HEK293T (cell line): ENCODE results near the gene GPT2.

Source experiments
- CTCF ChIA-PET: fragments of 350-600 bp; formaldehyde crosslinking; extraction: SDS; loops from one replicate; lab custom pipeline; 2021; ENCODE audit warnings: antibody characterized with exemption, inconsistent platforms; lab: Yijun Ruan, JAX
- POLR2A ChIA-PET: fragments of 350-600 bp; formaldehyde crosslinking; extraction: SDS; loops from one replicate; lab custom pipeline; 2020; ENCODE audit warnings: antibody characterized with exemption, inconsistent platforms; lab: Yijun Ruan, JAX
- DNase-seq: peaks from one replicate; pipeline ENCODE4 v3.0.0; 2012; ENCODE audit warnings: mixed read lengths; ENCODE audit errors: extremely low spot score
- ARNT ChIP-seq: fragments of 450-650 bp; IDR thresholded peaks from 2 replicates; pipeline ENCODE4 v1.6.1; 2017; ENCODE audit warnings: mild to moderate bottlenecking
- BHLHE40 ChIP-seq: fragments of 450-650 bp; IDR thresholded peaks from 2 replicates; pipeline ENCODE4 v1.6.1; 2016; ENCODE audit warnings: mild to moderate bottlenecking, moderate library complexity, borderline replicate concordance
- CTBP1 ChIP-seq: fragments of 450-650 bp; IDR thresholded peaks from 2 replicates; pipeline ENCODE4 v1.6.1; 2016; ENCODE audit warnings: borderline replicate concordance
- ELF4 ChIP-seq: fragments of 450-650 bp; IDR thresholded peaks from 2 replicates; pipeline ENCODE4 v1.6.1; 2017; ENCODE audit warnings: antibody characterized with exemption
- FOXA1 ChIP-seq: fragments of 450-650 bp; IDR thresholded peaks from 2 replicates; pipeline ENCODE4 v1.6.1; 2016; ENCODE audit warnings: mild to moderate bottlenecking
- FOXK2 ChIP-seq: fragments of 450-650 bp; IDR thresholded peaks from 2 replicates; pipeline ENCODE4 v1.6.1; 2016; ENCODE audit warnings: mild to moderate bottlenecking
- FOXM1 ChIP-seq: fragments of 450-650 bp; IDR thresholded peaks from 2 replicates; pipeline ENCODE4 v1.6.1; 2017; ENCODE audit warnings: mild to moderate bottlenecking, borderline replicate concordance
- HDGF ChIP-seq: fragments of 450-650 bp; IDR thresholded peaks from 2 replicates; pipeline ENCODE4 v1.6.1; 2017; ENCODE audit warnings: antibody characterized with exemption, borderline replicate concordance
- L3MBTL2 ChIP-seq: fragments of 450-650 bp; conservative IDR thresholded peaks from 2 replicates; pipeline ENCODE4 v1.6.1; 2016; ENCODE audit warnings: mild to moderate bottlenecking
- LEF1 ChIP-seq: fragments of 450-650 bp; IDR thresholded peaks from 2 replicates; pipeline ENCODE4 v1.6.1; 2017; ENCODE audit warnings: mild to moderate bottlenecking, borderline replicate concordance
- NFRKB ChIP-seq: fragments of 450-650 bp; IDR thresholded peaks from 2 replicates; pipeline ENCODE4 v1.6.1; 2016; ENCODE audit warnings: mild to moderate bottlenecking, moderate library complexity
- SP1 ChIP-seq: fragments of 450-650 bp; IDR thresholded peaks from 2 replicates; pipeline ENCODE4 v1.6.1; 2017
- SUZ12 ChIP-seq: fragments of 450-650 bp; IDR thresholded peaks from 2 replicates; pipeline ENCODE4 v1.6.1; 2016; ENCODE audit warnings: mild to moderate bottlenecking
- TARDBP ChIP-seq: fragments of 450-650 bp; IDR thresholded peaks from 2 replicates; pipeline ENCODE4 v1.6.1; 2016
- ZNF384 ChIP-seq: fragments of 450-650 bp; IDR thresholded peaks from 2 replicates; pipeline ENCODE4 v1.6.1; 2016
- TF ChIP-seq, protein P1 (sequence below): fragments of 450-650 bp; IDR thresholded peaks from 2 replicates; pipeline ENCODE4 v1.6.1; 2016

The GPT2 gene

DNA sequence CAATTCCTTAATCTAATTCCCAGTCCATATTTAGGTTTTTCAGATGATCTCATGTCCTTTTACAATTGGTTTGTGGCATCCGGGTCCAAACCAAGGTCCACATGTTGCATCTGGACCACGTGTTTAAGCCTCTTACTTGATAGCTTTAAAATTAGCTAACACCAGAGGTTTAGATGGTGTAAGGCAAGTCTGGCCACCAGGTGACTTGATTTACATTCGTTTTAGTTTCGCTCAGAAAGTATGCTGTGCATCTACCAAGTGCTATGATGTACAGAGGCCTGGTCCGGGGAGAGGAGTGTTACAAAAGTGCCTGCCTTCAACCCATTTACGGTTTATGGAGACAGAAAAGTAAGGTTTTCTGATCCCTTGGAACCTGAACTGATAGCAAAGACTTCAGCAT is 90.2 kb downstream of the GPT2 start:
- ChIA-PET POLR2A (interaction anchor here (0.7 to 2.6 kb wide), 9 partner anchors 9 to 94 kb away, joined by 3 to 8 read pairs (median 5); no protein-coding TSS in a partner anchor), CTCF (interaction anchor here (1.0 kb wide), 1 partner anchor 21 kb away, joined by 6 read pairs; no protein-coding TSS in a partner anchor)

DNA sequence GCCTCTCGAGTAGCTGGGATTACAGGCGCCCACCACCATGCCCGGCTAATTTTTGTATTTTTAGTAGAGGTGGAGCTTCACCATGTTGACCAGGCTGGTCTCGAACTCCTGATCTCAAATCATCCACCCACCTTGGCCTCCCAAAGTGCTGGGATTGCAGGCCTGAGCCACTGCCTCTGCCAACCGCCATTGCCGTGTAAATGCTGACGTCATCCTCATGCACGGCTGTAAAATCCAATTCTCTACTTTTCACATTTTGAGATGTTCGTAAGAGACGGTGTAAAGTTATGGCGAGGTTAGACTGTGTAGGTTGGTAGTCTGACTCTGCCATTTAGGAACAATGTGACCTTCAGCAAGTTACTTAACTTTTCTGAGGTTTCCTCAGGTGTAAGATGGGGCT is 91.0 kb downstream of the GPT2 start:
- no peak for DNase-seq
- TF ChIP-seq BHLHE40, result no peak
- TF ChIP-seq SUZ12, result no peak
- TF ChIP-seq LEF1, result no peak
- TF ChIP-seq, protein P1, sequence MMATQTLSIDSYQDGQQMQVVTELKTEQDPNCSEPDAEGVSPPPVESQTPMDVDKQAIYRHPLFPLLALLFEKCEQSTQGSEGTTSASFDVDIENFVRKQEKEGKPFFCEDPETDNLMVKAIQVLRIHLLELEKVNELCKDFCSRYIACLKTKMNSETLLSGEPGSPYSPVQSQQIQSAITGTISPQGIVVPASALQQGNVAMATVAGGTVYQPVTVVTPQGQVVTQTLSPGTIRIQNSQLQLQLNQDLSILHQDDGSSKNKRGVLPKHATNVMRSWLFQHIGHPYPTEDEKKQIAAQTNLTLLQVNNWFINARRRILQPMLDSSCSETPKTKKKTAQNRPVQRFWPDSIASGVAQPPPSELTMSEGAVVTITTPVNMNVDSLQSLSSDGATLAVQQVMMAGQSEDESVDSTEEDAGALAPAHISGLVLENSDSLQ, result no peak
- TF ChIP-seq NFRKB, result no peak
- no peak for TF ChIP-seq ZNF384
- TF ChIP-seq ELF4, result no peak
- TF ChIP-seq L3MBTL2, result no peak
- TF ChIP-seq FOXM1, result no peak
- TF ChIP-seq SP1, result no peak
- TF ChIP-seq HDGF, result no peak
- TF ChIP-seq TARDBP, result no peak
- no peak for TF ChIP-seq ARNT
- TF ChIP-seq FOXA1, result no peak
- no peak for TF ChIP-seq FOXK2
- POLR2A ChIA-PET, result interaction anchor here (0.8 to 1.6 kb wide), 3 partner anchors 13 to 40 kb away, joined by 3 to 5 read pairs (median 3); no protein-coding TSS in a partner anchor
- CTCF ChIA-PET, result no interaction called here

More for the DNA sequence above, 90.2 kb downstream of the GPT2 start:
- TF ChIP-seq NFRKB (no peak), FOXA1 (no peak), ARNT (no peak), ELF4 (no peak), TARDBP (no peak), ZNF384 (no peak)
- TF ChIP-seq, protein P1, result no peak
- DNase-seq, result peak; percentile 22

DNA sequence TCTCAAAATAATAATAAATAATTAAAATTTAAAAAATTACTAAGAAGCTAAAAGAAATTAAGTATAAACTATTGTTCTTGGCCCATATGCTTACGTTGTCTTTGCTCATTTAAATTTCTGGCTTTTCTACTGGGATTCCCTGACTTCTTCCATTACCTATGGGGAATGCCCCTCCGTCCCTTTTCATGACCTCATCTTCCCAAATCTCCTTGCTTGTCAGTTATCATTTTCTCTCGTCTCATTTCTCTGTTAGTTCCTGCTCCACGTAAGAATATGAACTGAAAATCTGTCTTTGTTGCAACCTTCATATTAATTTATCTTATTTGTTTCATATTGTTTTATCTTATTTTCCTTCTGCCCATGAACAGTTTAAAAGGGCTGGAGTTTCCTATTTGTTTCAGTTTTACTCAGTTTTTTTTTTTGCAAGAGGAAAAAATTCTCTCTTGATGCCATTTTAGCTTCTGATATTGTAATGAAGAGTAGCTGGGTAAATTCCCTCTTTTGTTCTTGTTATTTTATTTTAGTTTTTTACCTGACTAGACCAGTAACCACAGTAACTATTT is 91.8 kb downstream of the GPT2 start:
- ChIA-PET POLR2A (no interaction called here), CTCF (no interaction called here)
- TF ChIP-seq FOXM1 (no peak), CTBP1 (no peak), FOXK2 (no peak), BHLHE40 (no peak), L3MBTL2 (no peak), TARDBP (no peak)
- TF ChIP-seq, protein P1, result no peak
- DNase-seq, result no peak

DNA sequence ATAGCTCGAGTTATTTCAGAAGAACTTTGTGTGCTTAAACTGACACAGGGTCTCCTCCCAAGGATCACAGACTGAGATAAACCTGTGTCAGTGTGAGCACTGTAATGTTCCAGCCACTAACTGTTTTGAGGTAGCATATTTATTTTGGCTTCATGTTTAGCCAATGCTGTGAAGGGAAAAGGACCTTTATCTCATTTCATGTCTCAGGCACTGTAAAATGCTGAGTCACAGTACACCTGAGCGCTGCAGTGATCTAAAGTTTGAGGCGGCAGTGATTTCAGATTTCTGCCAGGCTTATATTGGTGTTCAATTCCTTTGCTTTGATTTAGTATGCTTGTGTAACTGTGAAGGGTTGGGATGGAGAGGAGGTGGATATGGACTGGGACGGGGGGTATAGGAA is 92.4 kb downstream of the GPT2 start:
- TF ChIP-seq BHLHE40 (no peak), L3MBTL2 (no peak), FOXK2 (no peak), TARDBP (no peak), HDGF (no peak)
- DNase-seq, result no peak
- ChIA-PET CTCF (no interaction called here), POLR2A (no interaction called here)
